GM12873 (cell line): ENCODE measurements around the gene MBLAC1.

ENCODE experiments used
- TF ChIP-seq, protein P1 (sequence below): IDR thresholded peaks from 2 replicates; pipeline ENCODE4 v1.5.1; 2012; ENCODE audit warnings: low read depth, mild to moderate bottlenecking, moderate library complexity, low read length, control low read depth; ENCODE audit not compliant: insufficient read depth; ENCODE audit errors: missing control alignments

MBLAC1 gene

GRCh38 chr7:100107890-100108289 is 18.9 kb upstream of the MBLAC1 start:
- TF ChIP-seq, protein P1, sequence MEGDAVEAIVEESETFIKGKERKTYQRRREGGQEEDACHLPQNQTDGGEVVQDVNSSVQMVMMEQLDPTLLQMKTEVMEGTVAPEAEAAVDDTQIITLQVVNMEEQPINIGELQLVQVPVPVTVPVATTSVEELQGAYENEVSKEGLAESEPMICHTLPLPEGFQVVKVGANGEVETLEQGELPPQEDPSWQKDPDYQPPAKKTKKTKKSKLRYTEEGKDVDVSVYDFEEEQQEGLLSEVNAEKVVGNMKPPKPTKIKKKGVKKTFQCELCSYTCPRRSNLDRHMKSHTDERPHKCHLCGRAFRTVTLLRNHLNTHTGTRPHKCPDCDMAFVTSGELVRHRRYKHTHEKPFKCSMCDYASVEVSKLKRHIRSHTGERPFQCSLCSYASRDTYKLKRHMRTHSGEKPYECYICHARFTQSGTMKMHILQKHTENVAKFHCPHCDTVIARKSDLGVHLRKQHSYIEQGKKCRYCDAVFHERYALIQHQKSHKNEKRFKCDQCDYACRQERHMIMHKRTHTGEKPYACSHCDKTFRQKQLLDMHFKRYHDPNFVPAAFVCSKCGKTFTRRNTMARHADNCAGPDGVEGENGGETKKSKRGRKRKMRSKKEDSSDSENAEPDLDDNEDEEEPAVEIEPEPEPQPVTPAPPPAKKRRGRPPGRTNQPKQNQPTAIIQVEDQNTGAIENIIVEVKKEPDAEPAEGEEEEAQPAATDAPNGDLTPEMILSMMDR: no peak

GRCh38 chr7:100109521-100110163 is 17.1 kb upstream of the MBLAC1 start:
- TF ChIP-seq, protein P1: no peak

DNA sequence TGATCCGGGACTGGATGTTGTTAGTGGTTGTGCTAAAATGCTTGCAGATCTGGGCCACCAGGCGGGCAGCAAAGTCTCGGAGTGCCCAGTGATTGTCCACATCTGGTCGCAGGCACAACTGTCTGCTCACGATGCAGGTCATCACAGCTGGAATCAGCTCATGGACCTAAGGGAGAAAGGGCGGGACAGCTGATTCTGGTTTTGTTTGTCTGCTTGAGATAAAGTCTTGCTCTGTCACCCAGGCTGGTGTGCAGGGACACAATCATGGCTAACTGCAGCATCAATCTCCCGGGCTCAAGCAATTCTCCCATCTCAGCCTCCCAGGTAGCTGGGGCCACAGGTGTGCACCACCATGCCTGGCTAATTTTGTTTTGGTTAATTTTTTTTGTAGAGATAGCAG is 15.6 kb upstream of the MBLAC1 start:
- TF ChIP-seq, protein P1: no peak

GRCh38 chr7:100111914-100112313 is 14.9 kb upstream of the MBLAC1 start:
- TF ChIP-seq, protein P1: no peak

DNA sequence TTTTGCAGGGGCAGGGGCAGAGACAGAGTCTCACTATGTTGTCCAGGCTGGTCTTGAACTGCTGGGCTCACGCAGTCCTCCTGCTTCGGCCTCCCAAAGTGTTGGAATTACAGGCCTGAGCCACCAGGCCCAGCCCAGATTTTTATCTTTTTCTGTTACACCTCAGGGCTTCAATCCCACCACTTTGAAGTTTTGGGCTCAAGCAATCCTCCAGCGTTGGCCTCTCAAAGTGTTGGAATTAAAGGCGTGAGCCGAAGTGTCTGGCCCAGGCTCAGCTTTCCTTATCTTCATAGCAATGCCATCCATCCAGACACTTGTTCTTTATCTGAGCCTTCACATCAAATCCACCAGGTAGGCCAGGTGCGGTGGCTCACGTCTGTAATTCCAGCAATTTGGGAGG is 11.7 kb upstream of the MBLAC1 start:
- TF ChIP-seq, protein P1: no peak

GRCh38 chr7:100118388-100119071 is 8.2 kb upstream of the MBLAC1 start:
- TF ChIP-seq, protein P1: no peak

DNA sequence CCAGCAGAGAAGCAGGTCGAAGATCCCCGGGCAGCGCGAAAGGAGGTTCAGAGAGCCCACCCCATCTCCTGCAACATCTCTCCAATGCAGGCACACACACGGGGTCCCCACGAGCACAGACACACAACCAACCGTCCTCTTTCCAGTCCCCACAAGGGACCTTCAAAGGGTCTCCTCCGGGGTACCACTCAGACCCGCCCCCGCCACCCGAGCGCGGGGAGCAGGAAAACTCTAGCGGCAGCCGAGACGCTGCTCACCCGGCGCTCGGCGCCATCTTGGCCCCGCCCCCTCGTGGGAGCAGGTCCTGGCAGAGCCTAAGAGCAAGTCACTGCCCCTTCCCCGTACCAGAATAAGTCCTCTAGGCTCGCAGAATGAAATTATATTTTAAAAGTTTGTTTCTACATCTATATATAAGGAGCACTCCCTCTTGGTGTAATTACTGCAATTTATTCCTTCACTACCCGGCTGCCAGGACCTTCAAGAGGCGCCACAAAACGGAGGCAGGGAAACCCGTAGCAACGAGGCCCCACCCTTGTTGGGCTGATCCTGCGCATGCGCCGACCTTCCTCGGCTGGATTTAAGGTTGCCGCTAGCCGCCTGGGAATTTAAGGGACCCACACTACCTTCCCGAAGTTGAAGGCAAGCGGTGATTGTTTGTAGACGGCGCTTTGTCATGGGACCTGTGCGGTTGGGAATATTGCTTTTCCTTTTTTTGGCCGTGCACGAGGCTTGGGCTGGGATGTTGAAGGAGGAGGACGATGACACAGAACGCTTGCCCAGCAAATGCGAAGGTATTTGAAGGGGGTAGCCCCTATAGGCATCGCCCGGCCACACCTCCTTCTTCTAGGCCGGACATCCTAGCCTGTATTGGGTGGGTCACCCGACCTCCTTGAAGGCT is 7.4 kb upstream of the MBLAC1 start, which contains the start of the genes CNPY4 and TAF6:
TSS of gene CNPY4 (plus strand) at position 563 of the 898 bp plus-strand sequence. CDS start at position 674, 111 bp downstream.
TSS of gene TAF6 (minus strand) at position 287 of the 898 bp plus-strand sequence. CDS start 5,149 bp downstream, outside the sequence.
- TF ChIP-seq, protein P1: peak; percentile 6
